ENCODE data around the gene POLR1A.

Gene POLR1A

GRCh38 chr2:85981579-85982247, 124.0 kb downstream of the POLR1A start:
- no peak for DNase-seq (ENCODE audit: low read depth in 1 of 2, low spot score in 1 of 2)

DNA sequence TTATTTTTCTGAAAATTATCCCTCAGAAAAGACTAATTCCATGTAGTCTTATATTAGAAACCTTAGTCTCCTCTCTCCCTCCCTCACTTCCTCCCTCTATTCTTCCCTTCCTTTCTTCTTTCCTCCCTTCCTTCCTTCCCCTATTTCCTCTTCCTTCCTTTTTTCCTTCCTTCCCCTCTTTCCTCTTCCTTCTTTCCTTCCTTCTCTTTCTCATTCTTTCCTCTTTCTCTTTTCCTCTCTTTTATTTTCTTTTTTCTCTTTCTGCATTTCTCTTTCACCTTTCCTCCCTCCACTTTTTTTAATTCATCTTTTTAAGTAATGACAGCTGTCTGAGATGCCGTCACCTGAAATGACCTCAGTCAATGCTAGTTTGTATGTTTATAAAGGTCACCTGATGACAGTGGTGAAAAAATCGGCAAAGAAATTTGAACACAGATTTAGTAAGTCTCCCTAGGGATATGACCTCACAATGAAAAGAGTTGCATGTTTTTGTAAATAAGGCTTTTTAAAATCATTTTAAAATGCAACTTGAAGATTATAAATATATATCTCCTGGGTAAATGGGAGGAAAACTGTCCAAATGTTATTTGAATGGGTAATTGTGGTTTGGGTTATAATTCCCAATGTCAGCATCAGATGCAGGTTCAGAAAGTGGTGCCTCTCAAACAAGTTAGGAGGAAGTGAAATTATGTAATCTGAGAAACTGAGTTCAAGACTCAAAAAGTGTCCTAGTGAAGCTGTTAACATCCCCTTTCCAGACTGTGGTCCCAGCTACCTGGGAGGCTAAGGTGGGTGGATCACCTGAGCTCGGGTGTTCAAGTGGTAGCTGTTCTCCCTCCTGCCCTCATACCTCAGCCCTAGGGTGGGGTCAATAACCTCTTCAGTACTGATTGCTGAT, 126.6 kb downstream of the POLR1A start:
- no peak for DNase-seq (ENCODE audit: low read depth in 1 of 2, low spot score in 1 of 2)

DNA sequence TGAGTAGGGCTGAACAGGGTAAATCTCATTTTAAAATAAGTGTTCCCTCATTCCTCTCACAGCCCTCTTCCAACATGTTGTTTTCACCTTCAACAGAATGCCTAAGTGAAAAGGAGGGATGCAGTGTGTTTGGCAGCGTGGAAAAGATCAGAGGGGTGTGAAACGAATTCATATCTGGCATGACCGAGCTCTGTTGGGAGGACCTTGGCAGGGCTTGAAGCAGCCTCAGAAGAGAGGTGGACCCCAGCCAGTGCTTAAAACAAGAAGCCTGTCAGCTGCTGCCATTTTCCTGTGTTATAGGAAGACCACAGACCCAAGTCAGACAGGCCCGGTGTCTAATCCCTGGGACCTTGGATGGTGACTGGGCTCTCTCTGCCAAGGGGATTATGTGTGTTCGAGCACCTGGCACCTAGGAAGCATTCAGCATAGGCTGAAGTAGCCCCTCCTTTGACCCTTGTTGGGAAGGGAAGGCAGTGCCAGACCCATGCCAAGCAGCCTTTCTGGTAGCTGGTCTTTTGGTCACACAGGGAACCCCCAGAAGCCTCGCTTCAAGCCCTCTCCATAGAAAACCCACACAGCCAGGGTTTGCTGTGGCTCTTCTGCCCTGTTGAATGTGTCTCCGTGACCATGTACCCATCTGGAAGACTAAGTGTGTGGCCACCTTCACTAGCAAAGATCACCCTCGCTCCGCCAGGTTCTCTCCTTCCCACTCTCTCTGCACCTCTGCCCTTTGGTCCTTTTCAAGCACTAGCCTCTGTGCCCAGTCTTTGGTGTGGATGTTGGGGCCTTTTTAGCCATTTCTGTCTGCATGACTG, 129.4 kb downstream of the POLR1A start:
- DNase-seq (ENCODE audit: low read depth in 1 of 2, low spot score in 1 of 2): no peak

DNA sequence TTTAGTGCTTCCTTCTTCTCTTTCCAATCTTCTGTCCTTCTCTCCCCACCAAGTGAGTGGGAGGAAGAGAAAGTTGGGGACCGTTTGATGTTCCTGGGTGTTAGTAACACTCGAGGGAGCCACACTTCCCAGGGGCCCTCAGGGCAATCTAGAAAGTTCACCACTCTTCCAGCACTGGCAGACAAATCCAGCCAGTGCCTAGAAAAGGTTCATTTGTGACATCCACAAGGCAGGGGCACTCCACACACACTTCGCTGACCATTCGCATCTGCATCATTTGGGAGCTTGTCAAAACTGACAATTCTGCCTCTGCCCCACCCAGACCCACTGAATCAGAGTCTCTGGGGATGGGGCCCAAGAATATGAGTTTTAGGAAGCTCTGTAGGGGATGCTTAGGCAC, 130.1 kb downstream of the POLR1A start:
- no peak for DNase-seq (ENCODE audit: low read depth in 1 of 2, low spot score in 1 of 2)

DNA sequence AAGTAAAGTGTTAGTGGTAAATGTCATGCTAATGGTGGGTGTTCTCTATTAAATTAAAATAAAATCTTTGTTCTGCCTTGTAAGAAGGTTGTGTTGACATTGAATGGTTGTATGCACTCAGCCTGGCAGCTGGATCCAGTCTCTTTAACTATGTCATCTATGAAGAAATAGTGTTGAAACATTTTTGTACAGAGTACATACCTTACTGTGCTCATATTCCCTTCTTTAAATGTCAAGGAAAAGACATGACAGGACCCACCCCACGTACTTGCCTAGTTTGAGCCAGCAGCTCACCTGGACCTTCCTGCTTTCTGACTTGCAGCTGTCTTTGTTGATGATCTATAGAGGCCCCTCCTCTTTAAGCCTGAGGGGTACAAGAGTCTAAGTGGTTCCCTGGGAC, 131.3 kb downstream of the POLR1A start:
- DNase-seq (ENCODE audit: low read depth in 1 of 2, low spot score in 1 of 2): no peak

- no peak for DNase-seq (ENCODE audit: low read depth in 1 of 2, low spot score in 1 of 2)
These were observed 133.3 kb downstream of the POLR1A start for GRCh38 chr2:85972355-85972754.

- DNase-seq (ENCODE audit: low read depth in 1 of 2, low spot score in 1 of 2): no peak
These were observed 134.3 kb downstream of the POLR1A start for GRCh38 chr2:85971366-85971765.
